CD4-positive, alpha-beta T cell (primary cell): Measurements from ENCODE around the gene CHL1. TPM values are rescaled to one million over a fixed set of nuclear protein-coding genes. Genes with fewer than 3 reads are reported as not detected.

Experiments
- ATAC-seq: fragments of 200-7000 bp; cut with Tn5 transposase; one replicate; pipeline ENCODE4 v1.10.0; 2022; ENCODE audit warnings: mild to moderate bottlenecking; ENCODE audit not compliant: poor library complexity
- CTCF ChIA-PET: fragments of 350-600 bp; sonication (Branson Sonifier 250); formaldehyde crosslinking; loops from one replicate; lab custom pipeline; 2021; ENCODE audit warnings: antibody characterized with exemption, inconsistent platforms; lab: Charles Lee
- POLR2A ChIA-PET: fragments of 350-600 bp; sonication (Branson Sonifier 250); formaldehyde crosslinking; loops from one replicate; lab custom pipeline; 2021; ENCODE audit warnings: antibody characterized with exemption, inconsistent platforms; lab: Charles Lee
- DNase-seq, 14 experiments: peaks; one replicate each; pipeline ENCODE4 v3.0.0-alpha.2; 2013 to 2020; ENCODE audit warnings: mixed read lengths in 2 of 14
- H3K27ac ChIP-seq, 2 donors: one replicate each; pipeline versions ENCODE4 v1.5.1 to v1.7.0; 2013; ENCODE audit warnings: low read length in 2 of 2, low read depth in 1 of 2, mild to moderate bottlenecking in 1 of 2
- H3K27me3 ChIP-seq, 2 experiments: 1 replicate in 1 of 2; 2 replicates in 1 of 2; pipeline versions ENCODE4 v1.6.1 to v1.7.0; 2013; ENCODE audit warnings: low read length in 2 of 2, control low read depth in 1 of 2, mild to moderate bottlenecking in 1 of 2, moderate library complexity in 1 of 2; ENCODE audit not compliant: insufficient read depth in 2 of 2, control insufficient read depth in 1 of 2
- H3K36me3 ChIP-seq: one replicate; pipeline ENCODE4 v1.6.1; 2013; ENCODE audit warnings: low read length, control low read depth; ENCODE audit not compliant: insufficient read depth
- H3K4me1 ChIP-seq: one replicate; pipeline ENCODE4 v1.6.1; 2013; ENCODE audit warnings: low read length, control low read depth; ENCODE audit not compliant: insufficient read depth
- H3K4me3 ChIP-seq: one replicate; pipeline ENCODE4 v1.5.1; 2013; ENCODE audit warnings: mild to moderate bottlenecking, low read length, moderate library complexity
- H3K9me3 ChIP-seq, 2 experiments: 1 replicate in 1 of 2; 2 replicates in 1 of 2; pipeline versions ENCODE4 v1.6.1 to v1.7.0; 2013; ENCODE audit warnings: low read length in 2 of 2, mild to moderate bottlenecking in 2 of 2, control low read depth in 1 of 2, moderate library complexity in 1 of 2; ENCODE audit not compliant: control insufficient read depth in 1 of 2, insufficient read depth in 1 of 2
- H3K27ac Mint-ChIP-seq: one replicate; pipeline ENCODE4 v1.8.0; 2020; ENCODE audit warnings: mixed read lengths
- H3K27me3 Mint-ChIP-seq: one replicate; pipeline ENCODE4 v1.8.0; 2021; ENCODE audit warnings: mixed read lengths
- H3K36me3 Mint-ChIP-seq: one replicate; pipeline ENCODE4 v1.8.0; 2021; ENCODE audit warnings: low read depth, mixed read lengths
- H3K4me1 Mint-ChIP-seq: one replicate; pipeline ENCODE4 v1.8.0; 2021; ENCODE audit warnings: low read depth, mixed read lengths
- H3K4me3 Mint-ChIP-seq: one replicate; pipeline ENCODE4 v1.8.0; 2020; ENCODE audit warnings: mild to moderate bottlenecking, mixed read lengths
- H3K9me3 Mint-ChIP-seq: one replicate; pipeline ENCODE4 v1.8.0; 2020; ENCODE audit warnings: mixed read lengths
- intact Hi-C, 2 experiments: fragments of 100-400 bp; cut with DNase I in 1 of 2; cut with micrococcal nuclease in 1 of 2; formaldehyde crosslinking; loops; one replicate each; pipeline versions ENCODE4 v1.15.1 to v1.9.0; 2023 to 2025; cut with DNase I, micrococcal nuclease
- total RNA-seq, 174 experiments: library from RNA in 2 of 174; stranded (reverse) in 2 of 174; gene quantifications; one replicate each; pipeline ENCODE4 v1.2.3 and lab custom pipeline; 2021 to 2026
- TF ChIP-seq, protein P1 (sequence below): fragments of 200-600 bp; IDR thresholded peaks from one replicate; pipeline ENCODE4 v1.8.0; 2022; ENCODE audit warnings: antibody characterized with exemption, mild to moderate bottlenecking

Gene CHL1
- total RNA-seq, 2 experiments from 2014 or later, result not detected

DNA sequence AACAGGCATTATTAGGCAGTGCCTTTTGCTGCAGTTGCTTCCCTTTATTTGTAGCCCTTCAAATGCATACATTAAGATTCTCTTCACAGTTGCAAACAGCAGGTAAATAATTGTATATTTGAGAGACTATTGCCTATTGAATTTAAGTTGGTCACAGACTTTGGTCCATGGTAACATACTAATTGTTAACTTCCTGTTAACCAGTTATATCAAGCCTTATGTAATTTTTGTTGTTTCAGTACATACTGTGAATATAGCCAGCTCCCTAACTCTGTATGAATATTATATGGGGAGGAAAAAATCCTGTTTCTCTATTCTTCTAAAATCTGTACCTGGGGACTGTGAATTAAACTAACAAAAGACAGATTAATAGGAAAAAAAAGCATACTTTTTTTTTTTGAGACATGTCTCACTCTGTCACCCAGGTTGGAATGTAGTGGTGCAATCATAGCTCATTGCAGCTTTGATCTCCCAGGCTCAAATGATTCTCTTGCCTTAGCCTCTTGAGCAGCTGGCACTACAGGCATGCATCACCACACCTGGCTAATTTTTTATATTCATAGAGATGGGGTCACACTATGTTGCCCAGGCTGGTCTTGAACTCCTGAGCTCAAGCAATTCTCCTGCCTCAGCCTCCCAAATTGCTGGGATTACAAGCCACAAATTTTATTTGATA lies 53.2 kb downstream of the CHL1 start:
- H3K27ac Mint-ChIP-seq, result no peak overlapping the region
- H3K36me3 Mint-ChIP-seq, result no peaks in the 10 kb centered on the region
- TF ChIP-seq, protein P1, sequence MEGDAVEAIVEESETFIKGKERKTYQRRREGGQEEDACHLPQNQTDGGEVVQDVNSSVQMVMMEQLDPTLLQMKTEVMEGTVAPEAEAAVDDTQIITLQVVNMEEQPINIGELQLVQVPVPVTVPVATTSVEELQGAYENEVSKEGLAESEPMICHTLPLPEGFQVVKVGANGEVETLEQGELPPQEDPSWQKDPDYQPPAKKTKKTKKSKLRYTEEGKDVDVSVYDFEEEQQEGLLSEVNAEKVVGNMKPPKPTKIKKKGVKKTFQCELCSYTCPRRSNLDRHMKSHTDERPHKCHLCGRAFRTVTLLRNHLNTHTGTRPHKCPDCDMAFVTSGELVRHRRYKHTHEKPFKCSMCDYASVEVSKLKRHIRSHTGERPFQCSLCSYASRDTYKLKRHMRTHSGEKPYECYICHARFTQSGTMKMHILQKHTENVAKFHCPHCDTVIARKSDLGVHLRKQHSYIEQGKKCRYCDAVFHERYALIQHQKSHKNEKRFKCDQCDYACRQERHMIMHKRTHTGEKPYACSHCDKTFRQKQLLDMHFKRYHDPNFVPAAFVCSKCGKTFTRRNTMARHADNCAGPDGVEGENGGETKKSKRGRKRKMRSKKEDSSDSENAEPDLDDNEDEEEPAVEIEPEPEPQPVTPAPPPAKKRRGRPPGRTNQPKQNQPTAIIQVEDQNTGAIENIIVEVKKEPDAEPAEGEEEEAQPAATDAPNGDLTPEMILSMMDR, result no peak
- H3K4me3 ChIP-seq, result no peak overlapping the region
- H3K4me1 ChIP-seq, result no peaks in the 10 kb centered on the region
- H3K27ac ChIP-seq, result no peak overlapping the region
- CTCF ChIA-PET, result no interaction called here
- no peaks in the 10 kb centered on the region for H3K36me3 ChIP-seq
- no peaks in the 10 kb centered on the region for H3K27me3 Mint-ChIP-seq
- no peaks in the 10 kb centered on the region for H3K27me3 ChIP-seq
- POLR2A ChIA-PET, result no interaction called here
- DNase-seq (no peak), ATAC-seq (no peak)
- intact Hi-C loops, result no loop called here
- no peak overlapping the region for H3K4me3 Mint-ChIP-seq
- H3K9me3 ChIP-seq, result no peaks in the 10 kb centered on the region
- H3K4me1 Mint-ChIP-seq, result no peaks in the 10 kb centered on the region
- H3K9me3 Mint-ChIP-seq, result peaks cover 2% of the 10 kb centered on the region

DNA sequence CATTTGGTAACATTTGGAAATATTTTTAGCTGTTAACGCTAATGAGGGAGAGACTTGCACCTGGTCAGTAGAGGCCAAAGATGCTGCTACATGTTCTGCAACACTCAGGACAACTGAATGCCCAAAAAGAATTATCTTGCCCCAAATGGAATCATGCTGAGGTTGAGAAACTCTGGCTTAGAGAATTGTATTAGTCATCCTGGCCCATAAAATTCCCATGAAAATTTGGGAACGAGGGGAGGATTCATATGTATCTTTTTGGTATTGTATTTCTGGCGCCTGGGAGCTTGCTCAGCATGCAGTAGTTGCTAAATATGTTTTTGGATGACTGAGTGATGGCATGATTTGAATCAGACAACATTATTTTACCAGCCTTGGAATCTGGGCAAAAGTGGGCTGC lies 59.9 kb downstream of the CHL1 start:
- Histone ChIP-seq H3K36me3 (no peaks in the 10 kb centered on the region), H3K9me3 (no peaks in the 10 kb centered on the region), H3K27me3 (no peaks in the 10 kb centered on the region), H3K4me1 (no peaks in the 10 kb centered on the region), H3K4me3 (no peak overlapping the region), H3K27ac (no peak overlapping the region)
- Mint-ChIP-seq H3K9me3 (peaks cover 2% of the 10 kb centered on the region), H3K4me3 (no peak overlapping the region), H3K36me3 (no peaks in the 10 kb centered on the region), H3K27me3 (no peaks in the 10 kb centered on the region), H3K4me1 (no peaks in the 10 kb centered on the region), H3K27ac (no peak overlapping the region)
- ATAC-seq (no peak), DNase-seq (no peak)
- ChIA-PET POLR2A (no interaction called here), CTCF (no interaction called here)
- intact Hi-C loops, result no loop called here
- TF ChIP-seq, protein P1, result no peak

DNA sequence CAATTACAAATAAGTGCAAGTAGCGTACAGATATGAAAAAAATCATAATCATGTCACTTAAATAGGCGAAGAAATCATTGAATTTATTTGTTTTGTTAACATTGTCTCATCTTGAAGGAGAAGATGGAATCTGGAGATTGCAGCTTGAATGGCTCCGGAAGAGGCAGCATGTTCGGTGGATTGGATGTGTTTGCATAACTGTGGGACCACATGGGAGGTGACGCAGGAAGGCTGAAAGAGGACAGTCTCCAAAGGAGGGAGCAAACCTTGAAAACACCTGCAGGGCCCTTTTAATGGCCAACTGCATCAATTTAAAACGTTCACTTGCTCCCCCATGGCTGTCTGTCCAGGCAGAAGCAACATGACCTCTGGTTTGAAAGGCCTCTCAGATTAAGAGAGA lies 61.3 kb downstream of the CHL1 start:
- ATAC-seq, result no peak
- CTCF ChIA-PET, result no interaction called here
- no peak overlapping the region for H3K4me3 Mint-ChIP-seq
- peaks cover 2% of the 10 kb centered on the region for H3K9me3 Mint-ChIP-seq
- no peaks in the 10 kb centered on the region for H3K4me1 Mint-ChIP-seq
- Histone ChIP-seq H3K9me3 (no peaks in the 10 kb centered on the region), H3K27ac (no peak overlapping the region), H3K36me3 (no peaks in the 10 kb centered on the region), H3K27me3 (no peaks in the 10 kb centered on the region), H3K4me1 (no peaks in the 10 kb centered on the region), H3K4me3 (no peak overlapping the region)
- no peaks in the 10 kb centered on the region for H3K27me3 Mint-ChIP-seq
- DNase-seq, result no peak
- no peak overlapping the region for H3K27ac Mint-ChIP-seq
- TF ChIP-seq, protein P1, result no peak
- intact Hi-C loops, result no loop called here
- H3K36me3 Mint-ChIP-seq, result no peaks in the 10 kb centered on the region
- POLR2A ChIA-PET, result no interaction called here
